Osteocyte (in vitro differentiated cells): ENCODE data around the gene SYPL1. TPM values are rescaled to one million over a fixed set of nuclear protein-coding genes. Genes with fewer than 3 reads are reported as not detected.

Experiments used
- DNase-seq: peaks from one replicate; pipeline ENCODE4 v3.0.0; 2021; ENCODE audit warnings: mixed read lengths; ENCODE audit not compliant: unreplicated experiment; ENCODE audit errors: extremely low spot score
- H3K27ac Mint-ChIP-seq: one replicate; pipeline ENCODE4 v1.8.0; 2021; ENCODE audit warnings: mild to moderate bottlenecking, mixed read lengths; ENCODE audit not compliant: unreplicated experiment
- H3K27me3 Mint-ChIP-seq: one replicate; pipeline ENCODE4 v1.8.0; 2021; ENCODE audit warnings: mixed read lengths; ENCODE audit not compliant: unreplicated experiment
- H3K36me3 Mint-ChIP-seq: one replicate; pipeline ENCODE4 v1.8.0; 2021; ENCODE audit warnings: mixed read lengths; ENCODE audit not compliant: unreplicated experiment
- H3K4me1 Mint-ChIP-seq: one replicate; pipeline ENCODE4 v1.8.0; 2021; ENCODE audit warnings: mixed read lengths; ENCODE audit not compliant: unreplicated experiment
- H3K4me3 Mint-ChIP-seq: one replicate; pipeline ENCODE4 v1.8.0; 2021; ENCODE audit warnings: mild to moderate bottlenecking, moderate library complexity, mixed read lengths; ENCODE audit not compliant: unreplicated experiment
- H3K9me3 Mint-ChIP-seq: one replicate; pipeline ENCODE4 v1.8.0; 2021; ENCODE audit warnings: mixed read lengths; ENCODE audit not compliant: unreplicated experiment
- CTCF ChIP-seq: fragments of 200-600 bp; sonication (generic); IDR thresholded peaks from 2 replicates; pipeline ENCODE4 v1.5.0; 2021; ENCODE audit warnings: antibody characterized with exemption, mild to moderate bottlenecking, moderate library complexity
- total RNA-seq: library from RNA; stranded (reverse); gene quantifications from 2 replicates; pipeline ENCODE4 v1.2.1, GENCODE V29; 2021

The SYPL1 gene
- total RNA-seq, 1 donor from 2014 or later = 80.9 TPM

- H3K4me1 Mint-ChIP-seq = no peaks in the 10 kb centered on the region
- H3K36me3 Mint-ChIP-seq = no peaks in the 10 kb centered on the region
- no peak overlapping the region for H3K27ac Mint-ChIP-seq
- no peak for TF ChIP-seq CTCF
- H3K4me3 Mint-ChIP-seq = no peak overlapping the region
- H3K9me3 Mint-ChIP-seq = no peaks in the 10 kb centered on the region
- H3K27me3 Mint-ChIP-seq = peaks cover 13% of the 10 kb centered on the region
- no peak for DNase-seq
Measured at GRCh38 chr7:106075937-106076336, 36.2 kb downstream of the SYPL1 start.

DNA sequence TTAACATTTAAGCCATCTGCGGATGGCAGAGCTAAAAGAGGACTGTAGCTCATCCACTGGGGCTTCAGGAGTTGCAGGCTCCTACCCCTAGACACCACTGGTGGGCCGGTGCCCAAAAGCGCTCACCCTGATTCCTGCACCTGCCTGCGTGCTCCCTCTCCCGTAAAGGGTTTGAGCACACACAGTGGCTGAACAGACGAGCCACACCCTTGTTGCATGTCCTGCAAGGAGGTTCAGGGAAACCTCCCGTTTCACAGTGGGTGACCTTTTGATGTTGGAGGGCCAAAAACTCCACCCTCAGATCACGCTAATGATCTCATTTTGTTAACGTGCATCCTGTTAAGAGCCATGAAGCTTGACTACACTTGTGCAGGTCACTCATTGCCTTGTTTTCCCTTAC, 37.9 kb downstream of the SYPL1 start:
- Mint-ChIP-seq H3K27ac (no peak overlapping the region), H3K4me3 (no peak overlapping the region), H3K9me3 (no peaks in the 10 kb centered on the region), H3K4me1 (no peaks in the 10 kb centered on the region), H3K27me3 (peaks cover 13% of the 10 kb centered on the region), H3K36me3 (no peaks in the 10 kb centered on the region)
- no peak for TF ChIP-seq CTCF
- no peak for DNase-seq

- H3K4me3 Mint-ChIP-seq = no peak overlapping the region
- H3K27ac Mint-ChIP-seq = no peak overlapping the region
- no peaks in the 10 kb centered on the region for H3K9me3 Mint-ChIP-seq
- TF ChIP-seq CTCF = no peak
- DNase-seq = no peak
- no peaks in the 10 kb centered on the region for H3K36me3 Mint-ChIP-seq
- H3K27me3 Mint-ChIP-seq = peaks cover 13% of the 10 kb centered on the region
- no peaks in the 10 kb centered on the region for H3K4me1 Mint-ChIP-seq
Measured at GRCh38 chr7:106073701-106074100, 38.4 kb downstream of the SYPL1 start.

- Mint-ChIP-seq H3K27ac (no peak overlapping the region), H3K36me3 (no peaks in the 10 kb centered on the region)
- no peak for DNase-seq
Measured at GRCh38 chr7:106072715-106073091, 39.4 kb downstream of the SYPL1 start.

GRCh38 chr7:106071999-106072714, 40.0 kb downstream of the SYPL1 start:
- no peak overlapping the region for H3K27ac Mint-ChIP-seq
- TF ChIP-seq CTCF = no peak
- H3K27me3 Mint-ChIP-seq = peaks cover 10% of the 10 kb centered on the region
- no peak overlapping the region for H3K4me3 Mint-ChIP-seq
- no peaks in the 10 kb centered on the region for H3K9me3 Mint-ChIP-seq
- no peaks in the 10 kb centered on the region for H3K36me3 Mint-ChIP-seq
- no peak for DNase-seq
- H3K4me1 Mint-ChIP-seq = no peaks in the 10 kb centered on the region

More at GRCh38 chr7:106072715-106073091, 39.4 kb downstream of the SYPL1 start:
- no peaks in the 10 kb centered on the region for H3K9me3 Mint-ChIP-seq
- no peak overlapping the region for H3K4me3 Mint-ChIP-seq
- H3K27me3 Mint-ChIP-seq = peaks cover 13% of the 10 kb centered on the region
- no peaks in the 10 kb centered on the region for H3K4me1 Mint-ChIP-seq
- TF ChIP-seq CTCF = no peak
